ENCODE measurements around the gene ENTPD8.
"Not testable (repeated sequence)": the region's sequence is repeated elsewhere in the genome, so short reads cannot be mapped to it uniquely, and the experiment has no call there.

ENTPD8 gene

GRCh38 chr9:137475666-137476065 is 34.5 kb upstream of the ENTPD8 start:
- DNase-seq (ENCODE audit: low read depth in 2 of 2), result no peak

GRCh38 chr9:137474271-137474670 is 33.1 kb upstream of the ENTPD8 start:
- DNase-seq (ENCODE audit: low read depth in 2 of 2), result no peak

GRCh38 chr9:137470785-137471184 is 29.6 kb upstream of the ENTPD8 start:
- no peak for DNase-seq (ENCODE audit: low read depth in 2 of 2)

- no peak for DNase-seq (ENCODE audit: low read depth in 2 of 2)
Measured at GRCh38 chr9:137467896-137468295, 26.7 kb upstream of the ENTPD8 start.

- no peak for DNase-seq (ENCODE audit: low read depth in 2 of 2)
Measured at GRCh38 chr9:137467161-137467581, 26.0 kb upstream of the ENTPD8 start.

- DNase-seq (ENCODE audit: low read depth in 2 of 2), result not testable (repeated sequence)
Measured at GRCh38 chr9:137466389-137467085, 25.4 kb upstream of the ENTPD8 start.

- no peak for DNase-seq (ENCODE audit: low read depth in 2 of 2)
Measured at GRCh38 chr9:137465720-137466388, 24.7 kb upstream of the ENTPD8 start.

GRCh38 chr9:137465000-137465719 is 24.0 kb upstream of the ENTPD8 start:
- DNase-seq (ENCODE audit: low read depth in 2 of 2), result no peak

GRCh38 chr9:137464291-137464999 is 23.3 kb upstream of the ENTPD8 start:
- DNase-seq (ENCODE audit: low read depth in 2 of 2), result no peak

- no peak for DNase-seq (ENCODE audit: low read depth in 2 of 2)
Measured at GRCh38 chr9:137463931-137464290, 22.8 kb upstream of the ENTPD8 start.

- DNase-seq (ENCODE audit: low read depth in 2 of 2), result no peak
Measured at GRCh38 chr9:137462986-137463930, 22.1 kb upstream of the ENTPD8 start.

GRCh38 chr9:137462396-137462985 is 21.3 kb upstream of the ENTPD8 start:
- no peak for DNase-seq (ENCODE audit: low read depth in 2 of 2)

- DNase-seq (ENCODE audit: low read depth in 2 of 2), result peak; percentile 42 to 72
Measured at GRCh38 chr9:137461663-137462395, 20.7 kb upstream of the ENTPD8 start.

- no peak for DNase-seq (ENCODE audit: low read depth in 2 of 2)
Measured at GRCh38 chr9:137461316-137461662, 20.1 kb upstream of the ENTPD8 start.

- no peak for DNase-seq (ENCODE audit: low read depth in 2 of 2)
Measured at GRCh38 chr9:137460363-137461315, 19.5 kb upstream of the ENTPD8 start.

- no peak for DNase-seq (ENCODE audit: low read depth in 2 of 2)
Measured at GRCh38 chr9:137459601-137460362, 18.6 kb upstream of the ENTPD8 start.

GRCh38 chr9:137459152-137459600 is 18.0 kb upstream of the ENTPD8 start, which contains the start of gene NSMF:
TSS of gene NSMF (minus strand) at chr9:137459334. CDS start at chr9:137459102, 232 bp downstream.
- DNase-seq (ENCODE audit: low read depth in 2 of 2), result peak; percentile 94

Measured in activated CD4-positive, alpha-beta T cell treated with anti-CD3 and anti-CD28 coated beads for 24 hours (primary cell).